Measurements from ENCODE around the gene LRCH4. TPM values are rescaled to one million over a fixed set of nuclear protein-coding genes. Genes with fewer than 3 reads are reported as not detected.
"Not testable (repeated sequence)": the region's sequence is repeated elsewhere in the genome, so short reads cannot be mapped to it uniquely, and the experiment has no call there.

LRCH4 gene
- total RNA-seq, 1 donor: 22.5 TPM

GRCh38 chr7:100532165-100533022, 53.5 kb downstream of the LRCH4 start:
- TF ChIP-seq CTCF (IDR thresholded peaks at IDR 0.05; ENCODE audit: insufficient read depth, low read depth, low read length): no peak
- DNase-seq (ENCODE audit: low read depth): no peak

GRCh38 chr7:100528108-100528866, 57.6 kb downstream of the LRCH4 start:
- DNase-seq (ENCODE audit: low read depth); H3K4me3 ChIP-seq (ENCODE audit: low read depth, low read length): not testable (repeated sequence)

More at GRCh38 chr7:100532165-100533022, 53.5 kb downstream of the LRCH4 start:
- H3K4me3 ChIP-seq (ENCODE audit: low read depth, low read length): no peak overlapping the region

Small RNA genes within 50 kb of the gene (small RNA-seq; reads per million reads assigned to genes)
- gene RN7SL416P: not detected
- gene SAP25: not detected

Other genes with a start within 250 kb of the LRCH4 start
- 10.0 and 11.7 TPM in 2 replicates for gene PILRB, start 228.0 kb downstream of the LRCH4 start, total RNA-seq
- 0.43 TPM in 1 of 2 replicates, not detected in the other for gene PILRA, start 212.6 kb downstream of the LRCH4 start, total RNA-seq
- gene ZCWPW1, start 157.4 kb downstream of the LRCH4 start, total RNA-seq: 0.43 and 0.64 TPM in 2 replicates
- gene MEPCE, start 156.3 kb downstream of the LRCH4 start, total RNA-seq: 23.2 and 29.4 TPM in 2 replicates
- gene PPP1R35, start 149.6 kb downstream of the LRCH4 start, total RNA-seq: 14.8 and 15.1 TPM in 2 replicates
- gene SPACDR, start 121.9 kb downstream of the LRCH4 start, total RNA-seq: not detected in 2 replicates
- gene TSC22D4, start 106.9 kb downstream of the LRCH4 start, total RNA-seq: 26.4 and 30.2 TPM in 2 replicates
- 0.43 and 0.64 TPM in 2 replicates for gene NYAP1, start 102.2 kb downstream of the LRCH4 start, total RNA-seq
- 7.7 and 19.0 TPM in 2 replicates for gene AGFG2, start 46.9 kb downstream of the LRCH4 start, total RNA-seq
- gene SAP25, start 12.2 kb downstream of the LRCH4 start, total RNA-seq: 0.32 TPM in 1 of 2 replicates, not detected in the other
- gene FBXO24, start 199 bp upstream of the LRCH4 start, total RNA-seq: 0.32 and 0.43 TPM in 2 replicates
- 124 and 211 TPM in 2 replicates for gene PCOLCE, start 16.2 kb upstream of the LRCH4 start, total RNA-seq
- 5.2 and 7.1 TPM in 2 replicates for gene MOSPD3, start 26.4 kb upstream of the LRCH4 start, total RNA-seq
- under 0.01 and 0.43 TPM in 2 replicates for gene TFR2, start 55.4 kb upstream of the LRCH4 start, total RNA-seq
- not detected in 2 replicates for gene ACTL6B, start 70.3 kb upstream of the LRCH4 start, total RNA-seq
- 88.1 and 97.9 TPM in 2 replicates for gene GNB2, start 87.6 kb upstream of the LRCH4 start, total RNA-seq
- 15.5 and 19.6 TPM in 2 replicates for gene GIGYF1, start 108.1 kb upstream of the LRCH4 start, total RNA-seq
- 34.1 and 46.7 TPM in 2 replicates for gene POP7, start 120.0 kb upstream of the LRCH4 start, total RNA-seq
- gene EPO, start 134.3 kb upstream of the LRCH4 start, total RNA-seq: not detected in 2 replicates
- not detected in 2 replicates for gene ZAN, start 147.5 kb upstream of the LRCH4 start, total RNA-seq
- gene EPHB4, start 241.4 kb upstream of the LRCH4 start, total RNA-seq: 44.1 and 82.0 TPM in 2 replicates

Measured in fibroblast of villous mesenchyme (primary cell).